Stimulated activated CD8-positive, alpha-beta memory T cell treated with anti-CD3 and anti-CD28 coated beads, Interleukin-15, amount 100 ng/mL, for 1 hour (primary cell): Measurements from ENCODE around the gene TPCN2.
"Not testable (repeated sequence)": the region's sequence is repeated elsewhere in the genome, so short reads cannot be mapped to it uniquely, and the experiment has no call there.

Source experiments
- DNase-seq: peaks from one replicate; pipeline ENCODE4 v3.0.0-alpha.2; 2020; ENCODE audit warnings: low read depth

TPCN2 gene

GRCh38 chr11:69048694-69049489 is at the start of gene TPCN2:
TPCN2 (plus strand) TSS chr11:69048932; CDS start chr11:69048998, 66 bp downstream.
- peak; percentile 72 for DNase-seq

- no peak for DNase-seq
Observed at GRCh38 chr11:68999093-68999747, 49.5 kb upstream of the TPCN2 start.

GRCh38 chr11:68999748-69000355 is 48.9 kb upstream of the TPCN2 start:
- not testable (repeated sequence) for DNase-seq

GRCh38 chr11:69000391-69000790 is 48.3 kb upstream of the TPCN2 start:
- no peak for DNase-seq

- no peak for DNase-seq
Observed at GRCh38 chr11:69000831-69001242, 47.9 kb upstream of the TPCN2 start.

GRCh38 chr11:69001243-69002081 is 47.3 kb upstream of the TPCN2 start:
- no peak for DNase-seq

GRCh38 chr11:69002110-69002569 is 46.6 kb upstream of the TPCN2 start:
- DNase-seq, result no peak

- DNase-seq, result no peak
Observed at GRCh38 chr11:69002570-69003231, 46.0 kb upstream of the TPCN2 start.

GRCh38 chr11:69003301-69003865 is 45.3 kb upstream of the TPCN2 start:
- DNase-seq, result no peak

- DNase-seq, result no peak
Observed at GRCh38 chr11:69003866-69004367, 44.8 kb upstream of the TPCN2 start.

GRCh38 chr11:69004411-69005182 is 44.1 kb upstream of the TPCN2 start:
- DNase-seq, result no peak

GRCh38 chr11:69005183-69005630 is 43.5 kb upstream of the TPCN2 start:
- no peak for DNase-seq

- DNase-seq, result no peak
Observed at GRCh38 chr11:69005631-69006368, 42.9 kb upstream of the TPCN2 start.

GRCh38 chr11:69006816-69007215 is 41.9 kb upstream of the TPCN2 start:
- no peak for DNase-seq

GRCh38 chr11:69007975-69008381 is 40.8 kb upstream of the TPCN2 start:
- no peak for DNase-seq

GRCh38 chr11:69008737-69009440 is 39.8 kb upstream of the TPCN2 start:
- no peak for DNase-seq

- DNase-seq, result no peak
Observed at GRCh38 chr11:69009441-69010211, 39.1 kb upstream of the TPCN2 start.

GRCh38 chr11:69010361-69010891 is 38.3 kb upstream of the TPCN2 start:
- DNase-seq, result no peak
